ENCODE measurements around the gene ORAI2.

GRCh38 chr7:102403563-102403962 lies 29.8 kb upstream of the ORAI2 start:
- TF ChIP-seq CTCF (IDR thresholded peaks at IDR 0.05; ENCODE audit: low read depth, low read length) (no peak), EZH2phosphoT487 (IDR thresholded peaks at IDR 0.05; ENCODE audit: low read depth) (no peak)

Data from OCI-LY3 (cell line).